Keratinocyte (primary cell): ENCODE data around the gene DDIT3.

Experiments
- CTCF ChIP-seq, 3 experiments: IDR thresholded peaks in 1 of 3; conservative IDR thresholded peaks in 1 of 3; optimal IDR thresholded peaks in 1 of 3; 2 replicates in 2 of 3; 3 replicates in 1 of 3; pipeline versions ENCODE3 to v1.5.1; 2011; ENCODE audit warnings: low read length in 3 of 3, mild to moderate bottlenecking in 3 of 3, moderate library complexity in 2 of 3, control low read depth in 1 of 3, inconsistent platforms in 1 of 3; ENCODE audit not compliant: insufficient read depth in 2 of 3; ENCODE audit errors: extremely low read depth in 1 of 3
- EZH2 ChIP-seq: IDR thresholded peaks from one replicate; pipeline ENCODE4 v1.6.1; 2012; ENCODE audit warnings: inconsistent platforms, mild to moderate bottlenecking, low read length, moderate library complexity

GRCh38 chr12:57528831-57529555 lies 8.7 kb upstream of the DDIT3 start:
- TF ChIP-seq EZH2 (no peak), CTCF (optimal IDR thresholded peaks at IDR 0.05 in 1 of 3, IDR thresholded peaks at IDR 0.05 in 1 of 3, conservative IDR thresholded peaks at IDR 0.05 in 1 of 3; ENCODE audit: extremely low read depth in 1 of 3, insufficient read depth in 2 of 3, low read length in 3 of 3) (no peak)
